ENCODE results near the gene C3orf18. TPM values are rescaled to one million over a fixed set of nuclear protein-coding genes. Genes with fewer than 3 reads are reported as not detected.

C3orf18 gene
- total RNA-seq, 4 donors from 2014 or later = 1.9 to 10.2 (median 4.3) TPM

- Histone ChIP-seq H3K4me1 (peaks cover 0 to 55% (median 42%) of the 10 kb centered on the region in 4 donors), H3K27me3 (no peaks in the 10 kb centered on the region), H3K4me3 (no peak overlapping the region), H3K27ac (no peak overlapping the region), H3K9me3 (no peaks in the 10 kb centered on the region), H3K36me3 (no peaks in the 10 kb centered on the region)
- no peak for DNase-seq
- in situ Hi-C loops (cut with MboI; ENCODE audit: low pct_ligation_motif_present in 1 of 4, low pct_unique_long_range_greater_than_20kb in 1 of 4, low sequenced_read_pairs in 3 of 4) = loop anchor here in 2 of 4 donors (25.0 kb wide), 1 partner anchor 772 kb away; the partner anchor contains the start of genes MANF (in 2 of the 2) and RBM15B (in 2 of the 2)
- intact Hi-C loops (cut with DNase I; ENCODE audit: low total_unique reads) = loop anchor here (5.0 kb wide), 1 partner anchor 762 kb away; no protein-coding TSS in a partner anchor
- TF ChIP-seq CTCF (IDR thresholded peaks at IDR 0.05) (no peak), POLR2A (IDR thresholded peaks at IDR 0.05) (no peak), EP300 (IDR thresholded peaks at IDR 0.05; ENCODE audit: low read depth) (no peak), POLR2AphosphoS5 (IDR thresholded peaks at IDR 0.05) (no peak)
- WGBS, 2 donors (ENCODE audit: low coverage in 1 of 2) = 53% methylated on average over 1 of the region's 1 CpG; no CpG with 5 or more reads in 1 of the 2 donors
Measured at GRCh38 chr3:50615190-50615589, 47.6 kb upstream of the C3orf18 start.

- no peak for TF ChIP-seq EP300 (IDR thresholded peaks at IDR 0.05; ENCODE audit: low read depth)
- TF ChIP-seq POLR2A (IDR thresholded peaks at IDR 0.05) = no peak
- TF ChIP-seq POLR2AphosphoS5 (IDR thresholded peaks at IDR 0.05) = no peak
- no peak for TF ChIP-seq CTCF (IDR thresholded peaks at IDR 0.05)
- H3K36me3 ChIP-seq = no peaks in the 10 kb centered on the region
- no peak overlapping the region for H3K4me3 ChIP-seq
- intact Hi-C loops (cut with DNase I; ENCODE audit: low total_unique reads) (no loop called here), in situ Hi-C loops (cut with MboI; ENCODE audit: low pct_ligation_motif_present in 1 of 4, low pct_unique_long_range_greater_than_20kb in 1 of 4, low sequenced_read_pairs in 3 of 4) (loop anchor here in 3 of 4 donors (5.0 to 25.0 kb wide), 3 partner anchors 36 to 774 kb away; partner anchors contain the start of genes MANF (in 2 of the 3) and RBM15B (in 2 of the 3))
- H3K27ac ChIP-seq = peak overlapping the region; percentile 92 to 96 (median 94)
- DNase-seq = no peak
- H3K9me3 ChIP-seq = no peaks in the 10 kb centered on the region
- no peaks in the 10 kb centered on the region for H3K27me3 ChIP-seq
- 55 to 64% methylated on average over 2 to 6 of the region's 6 CpGs for WGBS, 2 donors (ENCODE audit: low coverage in 1 of 2)
- H3K4me1 ChIP-seq = peaks cover 13 to 58% (median 48%) of the 10 kb centered on the region in 4 donors
Measured at GRCh38 chr3:50612970-50613846, 45.7 kb upstream of the C3orf18 start.

DNA sequence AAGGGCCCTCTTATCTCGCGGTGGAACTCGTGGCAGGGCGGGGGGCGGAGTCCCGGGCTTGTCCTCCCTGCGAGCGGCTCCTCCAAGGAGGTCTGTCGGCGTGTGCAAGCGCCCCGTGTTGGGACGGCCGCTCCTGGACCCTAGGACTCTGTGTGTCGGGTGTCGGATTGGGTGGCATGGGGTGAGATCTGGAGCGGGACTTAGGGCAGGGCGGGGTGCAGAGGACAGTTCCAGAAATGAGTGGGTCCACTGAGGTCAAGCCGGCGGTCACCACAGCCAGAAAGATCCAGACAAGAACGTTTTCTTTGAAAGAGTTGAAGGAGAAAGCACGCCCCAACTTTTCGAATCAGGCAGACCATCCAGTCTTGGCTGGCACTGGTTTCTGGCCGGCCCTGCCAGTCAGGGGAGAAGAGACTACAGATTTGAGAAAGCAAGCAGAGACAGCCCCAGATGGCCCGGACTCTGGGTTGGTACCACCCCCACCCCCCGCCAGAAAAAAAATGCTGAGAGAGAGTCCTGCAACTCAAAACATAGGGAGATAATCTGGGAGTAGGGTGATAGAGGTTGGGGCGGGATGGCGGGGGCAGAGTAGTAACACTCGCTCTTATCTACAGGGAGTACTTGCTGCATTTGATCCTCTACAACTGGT is 44.8 kb upstream of the C3orf18 start:
- intact Hi-C loops (cut with DNase I; ENCODE audit: low total_unique reads) (no loop called here), in situ Hi-C loops (cut with MboI; ENCODE audit: low pct_ligation_motif_present in 1 of 4, low pct_unique_long_range_greater_than_20kb in 1 of 4, low sequenced_read_pairs in 3 of 4) (loop anchor here in 3 of 4 donors (5.0 to 25.0 kb wide), 3 partner anchors 35 to 775 kb away; partner anchors contain the start of genes MANF (in 2 of the 3) and RBM15B (in 2 of the 3))
- Histone ChIP-seq H3K9me3 (no peaks in the 10 kb centered on the region), H3K4me3 (peak overlapping the region; percentile 61 to 75 (median 74)), H3K36me3 (peaks cover 0 to 4% (median 0%) of the 10 kb centered on the region in 4 donors), H3K4me1 (peaks cover 13 to 58% (median 41%) of the 10 kb centered on the region in 4 donors), H3K27me3 (no peaks in the 10 kb centered on the region), H3K27ac (peak overlapping the region; percentile 92 to 96 (median 94))
- peak in 2 of 3 donors; percentile 36 to 49 for TF ChIP-seq POLR2AphosphoS5 (IDR thresholded peaks at IDR 0.05)
- no peak for TF ChIP-seq CTCF (IDR thresholded peaks at IDR 0.05)
- TF ChIP-seq POLR2A (IDR thresholded peaks at IDR 0.05) = peak; percentile 5
- TF ChIP-seq EP300 (IDR thresholded peaks at IDR 0.05; ENCODE audit: low read depth) = no peak
- DNase-seq = no peak
- WGBS, 2 donors (ENCODE audit: low coverage in 1 of 2) = 0 to 5% methylated on average over 2 to 22 of the region's 29 CpGs

Measured in transverse colon (tissue), 4 donors.